GM19455 (cell line): ENCODE data around the gene FNDC3B.
"Not testable (repeated sequence)": the region's sequence is repeated elsewhere in the genome, so short reads cannot be mapped to it uniquely, and the experiment has no call there.

Source experiments
- ATAC-seq: cut with Tn5 transposase; IDR thresholded peaks from one replicate; pipeline ENCODE4 v1.9.1; 2021; ENCODE audit not compliant: unreplicated experiment

FNDC3B gene

GRCh38 chr3:172228036-172228415 is 188.6 kb downstream of the FNDC3B start:
- no peak for ATAC-seq

- no peak for ATAC-seq
Observed at GRCh38 chr3:172229462-172229861, 190.1 kb downstream of the FNDC3B start.

- ATAC-seq, result no peak
Observed at GRCh38 chr3:172231318-172231901, 192.0 kb downstream of the FNDC3B start.

GRCh38 chr3:172232579-172233212 is 193.3 kb downstream of the FNDC3B start:
- no peak for ATAC-seq

GRCh38 chr3:172233474-172234277 is 194.3 kb downstream of the FNDC3B start:
- ATAC-seq, result no peak

- no peak for ATAC-seq
Observed at GRCh38 chr3:172235698-172236097, 196.3 kb downstream of the FNDC3B start.

- no peak for ATAC-seq
Observed at GRCh38 chr3:172236771-172237742, 197.7 kb downstream of the FNDC3B start.

- no peak for ATAC-seq
Observed at GRCh38 chr3:172238188-172238587, 198.8 kb downstream of the FNDC3B start.

- no peak for ATAC-seq
Observed at GRCh38 chr3:172239218-172239790, 199.9 kb downstream of the FNDC3B start.

GRCh38 chr3:172241405-172241804 is 202.0 kb downstream of the FNDC3B start:
- no peak for ATAC-seq

- not testable (repeated sequence) for ATAC-seq
Observed at GRCh38 chr3:172242471-172242870, 203.1 kb downstream of the FNDC3B start.

GRCh38 chr3:172243376-172243775 is 204.0 kb downstream of the FNDC3B start:
- not testable (repeated sequence) for ATAC-seq

GRCh38 chr3:172244011-172244410 is 204.6 kb downstream of the FNDC3B start:
- no peak for ATAC-seq

GRCh38 chr3:172245241-172245640 is 205.9 kb downstream of the FNDC3B start:
- ATAC-seq, result no peak

- ATAC-seq, result no peak
Observed at GRCh38 chr3:172246107-172246844, 206.9 kb downstream of the FNDC3B start.

- no peak for ATAC-seq
Observed at GRCh38 chr3:172247525-172248274, 208.3 kb downstream of the FNDC3B start.

GRCh38 chr3:172249039-172249438 is 209.7 kb downstream of the FNDC3B start:
- no peak for ATAC-seq

GRCh38 chr3:172251211-172251610 is 211.8 kb downstream of the FNDC3B start:
- no peak for ATAC-seq

GRCh38 chr3:172253200-172253599 is 213.8 kb downstream of the FNDC3B start:
- no peak for ATAC-seq
